ENCODE results near the gene KRTAP19-7.

KRTAP19-7 gene

GRCh38 chr21:30582870-30583269, 21.8 kb upstream of the KRTAP19-7 start:
- H3K4me3 ChIP-seq (replicated peaks; ENCODE audit: low read depth, low read length), result no peak overlapping the region
- no peak for TF ChIP-seq CTCF (IDR thresholded peaks at IDR 0.05; ENCODE audit: low read length, missing control alignments)
- DNase-seq (ENCODE audit: low read depth), result no peak

GRCh38 chr21:30580132-30580531, 19.0 kb upstream of the KRTAP19-7 start:
- H3K4me3 ChIP-seq (replicated peaks; ENCODE audit: low read depth, low read length), result no peak overlapping the region
- TF ChIP-seq CTCF (IDR thresholded peaks at IDR 0.05; ENCODE audit: low read length, missing control alignments), result no peak
- no peak for DNase-seq (ENCODE audit: low read depth)

GRCh38 chr21:30579346-30579745, 18.2 kb upstream of the KRTAP19-7 start:
- DNase-seq (ENCODE audit: low read depth), result no peak

GRCh38 chr21:30577766-30578165, 16.7 kb upstream of the KRTAP19-7 start:
- peak; percentile 2 for DNase-seq (ENCODE audit: low read depth)
- no peak overlapping the region for H3K4me3 ChIP-seq (replicated peaks; ENCODE audit: low read depth, low read length)
- TF ChIP-seq CTCF (IDR thresholded peaks at IDR 0.05; ENCODE audit: low read length, missing control alignments), result no peak

More at GRCh38 chr21:30579346-30579745, 18.2 kb upstream of the KRTAP19-7 start:
- no peak for TF ChIP-seq CTCF (IDR thresholded peaks at IDR 0.05; ENCODE audit: low read length, missing control alignments)
- H3K4me3 ChIP-seq (replicated peaks; ENCODE audit: low read depth, low read length), result no peak overlapping the region

- no peak overlapping the region for H3K4me3 ChIP-seq (replicated peaks; ENCODE audit: low read depth, low read length)
- DNase-seq (ENCODE audit: low read depth), result no peak
- TF ChIP-seq CTCF (IDR thresholded peaks at IDR 0.05; ENCODE audit: low read length, missing control alignments), result no peak
Measured at GRCh38 chr21:30567617-30568016, 6.5 kb upstream of the KRTAP19-7 start.

- TF ChIP-seq CTCF (IDR thresholded peaks at IDR 0.05; ENCODE audit: low read length, missing control alignments), result no peak
Measured at GRCh38 chr21:30563630-30564029, 2.5 kb upstream of the KRTAP19-7 start.

GRCh38 chr21:30563072-30563471, 2.0 kb upstream of the KRTAP19-7 start:
- TF ChIP-seq CTCF (IDR thresholded peaks at IDR 0.05; ENCODE audit: low read length, missing control alignments), result no peak
- no peak overlapping the region for H3K4me3 ChIP-seq (replicated peaks; ENCODE audit: low read depth, low read length)
- DNase-seq (ENCODE audit: low read depth), result no peak

More at GRCh38 chr21:30563630-30564029, 2.5 kb upstream of the KRTAP19-7 start:
- H3K4me3 ChIP-seq (replicated peaks; ENCODE audit: low read depth, low read length), result no peak overlapping the region
- no peak for DNase-seq (ENCODE audit: low read depth)

All from fibroblast of pulmonary artery (primary cell).